Stomach (tissue), 9 donors: ENCODE results near the gene TPD52L1. TPM values are rescaled to one million over a fixed set of nuclear protein-coding genes. Genes with fewer than 3 reads are reported as not detected.
A peak's percentile ranks its signal among the peaks of the same experiment; 100 is the strongest.

Source experiments
- DNase-seq, 2 donors: peaks; one replicate each; pipeline versions ENCODE4 v3.0.0 to v3.0.0-alpha.2; 2013 to 2019
- H3K27ac ChIP-seq, 5 donors: fragments of 200-600 bp in 4 of 5; sonication (generic) in 4 of 5; one replicate each; pipeline ENCODE4 v1.5.1; 2013 to 2019; ENCODE audit warnings: mild to moderate bottlenecking in 1 of 5, moderate library complexity in 1 of 5
- H3K27me3 ChIP-seq, 3 donors: fragments of 200-600 bp; sonication (generic); one replicate each; pipeline ENCODE4 v1.5.1; 2017 to 2019; ENCODE audit warnings: mixed run types in 1 of 3
- H3K36me3 ChIP-seq, 4 donors: fragments of 200-600 bp; sonication (generic); 1 replicate in 3 of 4; 2 replicates in 1 of 4; pipeline ENCODE4 v1.5.1; 2016 to 2019
- H3K4me1 ChIP-seq, 4 donors: fragments of 200-600 bp; sonication (generic); one replicate each; pipeline ENCODE4 v1.5.1; 2016 to 2019
- H3K4me3 ChIP-seq, 4 donors: fragments of 200-600 bp; sonication (generic) in 3 of 4; one replicate each; pipeline ENCODE4 v1.5.1; 2016 to 2019; ENCODE audit warnings: mild to moderate bottlenecking in 1 of 4
- H3K9me3 ChIP-seq, 4 donors: fragments of 200-600 bp; sonication (generic); one replicate each; pipeline ENCODE4 v1.5.1; 2016 to 2019
- CTCF ChIP-seq, 7 experiments: fragments of 450-650 bp in 4 of 7; fragments of 200-600 bp in 3 of 7; sonication (generic) in 3 of 7; IDR thresholded peaks; one replicate each; pipeline ENCODE4 v1.5.1; 2016 to 2019; ENCODE audit warnings: antibody characterized with exemption in 7 of 7, control low read depth in 2 of 7, mild to moderate bottlenecking in 1 of 7
- EP300 ChIP-seq: sonication (generic); formaldehyde crosslinking; IDR thresholded peaks from one replicate; pipeline ENCODE4 v1.6.1; 2017; ENCODE audit warnings: antibody characterized with exemption
- POLR2A ChIP-seq, 4 donors: fragments of 450-650 bp; IDR thresholded peaks; one replicate each; pipeline ENCODE4 v1.6.1; 2016; ENCODE audit warnings: antibody characterized with exemption in 4 of 4, control low read depth in 2 of 4, mild to moderate bottlenecking in 1 of 4, moderate library complexity in 1 of 4
- POLR2AphosphoS5 ChIP-seq, 3 donors: sonication (generic); formaldehyde crosslinking; IDR thresholded peaks; one replicate each; pipeline ENCODE4 v1.6.1; 2016; ENCODE audit warnings: antibody characterized with exemption in 3 of 3
- WGBS, 5 donors: extraction: QIAGEN DNeasy Blood & Tissue Kit in 3 of 5; methylation state at CpG; one replicate each; pipeline versions ENCODE4 v1.1.5 to v1.1.7; 2013 to 2018; 5-methylcytosine and 5-hydroxymethylcytosine counted together
- intact Hi-C: fragments of 100-400 bp; cut with DNase I; formaldehyde crosslinking; loops from one replicate; pipeline ENCODE4 v1.15.1; 2023; ENCODE audit warnings: low total_unique reads
- polyA plus RNA-seq, 3 donors: library from polyadenylated mRNA; stranded (reverse); fragments of 200-250 nt; gene quantifications; one replicate each; pipeline ENCODE4 v1.2.3, GENCODE V29; 2013
- total RNA-seq, 5 donors: library from RNA; depleted of rRNA; stranded (reverse); fragments of >200 nt; gene quantifications; one replicate each; pipeline versions ENCODE4 v1.1.0 to v1.2.3, GENCODE V29; 2014 to 2016
- donor health status: healthy with polysubstance abuse.
- donor health status: Bipolar disorder and iron deficiency.
- donor health status: healthy.

Gene TPD52L1
- total and polyA plus RNA-seq, 8 donors, result 14.8 to 102 (median 78.9) TPM

GRCh38 chr6:125245523-125246264 lies 92.1 kb downstream of the TPD52L1 start:
- Histone ChIP-seq H3K4me3 (no peak overlapping the region), H3K36me3 (no peaks in the 10 kb centered on the region), H3K27ac (peak overlapping the region in 2 of 5 donors; percentile 38 to 64), H3K27me3 (no peaks in the 10 kb centered on the region), H3K4me1 (peaks cover 0 to 11% (median 0%) of the 10 kb centered on the region in 4 donors), H3K9me3 (peaks cover 0 to 17% (median 2%) of the 10 kb centered on the region in 4 donors)
- no peak for TF ChIP-seq EP300
- TF ChIP-seq POLR2A (IDR thresholded peaks at IDR 0.05), result no peak
- no peak for TF ChIP-seq POLR2AphosphoS5 (IDR thresholded peaks at IDR 0.05)
- no peak for TF ChIP-seq CTCF (IDR thresholded peaks at IDR 0.05)
- intact Hi-C loops, result no loop called here
- WGBS, 5 donors, result 69 to 88% (median 75%) methylated on average over 7 of the region's 7 CpGs
- peak in 1 of 2 donors; percentile 46 for DNase-seq

- Histone ChIP-seq H3K36me3 (no peaks in the 10 kb centered on the region), H3K4me3 (no peak overlapping the region), H3K4me1 (peaks cover 0 to 11% (median 0%) of the 10 kb centered on the region in 4 donors), H3K9me3 (peaks cover 0 to 11% (median 2%) of the 10 kb centered on the region in 4 donors), H3K27ac (no peak overlapping the region), H3K27me3 (no peaks in the 10 kb centered on the region)
- TF ChIP-seq POLR2A (IDR thresholded peaks at IDR 0.05) (no peak), CTCF (IDR thresholded peaks at IDR 0.05) (no peak), EP300 (no peak)
- intact Hi-C loops, result no loop called here
- no peak for DNase-seq
Observed at GRCh38 chr6:125246566-125246965, 93.0 kb downstream of the TPD52L1 start.

GRCh38 chr6:125248136-125248535 lies 94.6 kb downstream of the TPD52L1 start:
- 89 to 93% (median 92%) methylated on average over 7 of the region's 7 CpGs for WGBS, 5 donors
- H3K27me3 ChIP-seq, result no peaks in the 10 kb centered on the region
- H3K4me1 ChIP-seq, result peaks cover 0 to 11% (median 0%) of the 10 kb centered on the region in 4 donors
- no peak overlapping the region for H3K4me3 ChIP-seq
- TF ChIP-seq POLR2AphosphoS5 (IDR thresholded peaks at IDR 0.05) (no peak), EP300 (no peak), POLR2A (IDR thresholded peaks at IDR 0.05) (no peak), CTCF (IDR thresholded peaks at IDR 0.05) (no peak)
- no peak for DNase-seq
- intact Hi-C loops, result no loop called here
- H3K27ac ChIP-seq, result no peak overlapping the region
- no peaks in the 10 kb centered on the region for H3K36me3 ChIP-seq
- H3K9me3 ChIP-seq, result peaks cover 0 to 3% (median under 1%) of the 10 kb centered on the region in 4 donors

- TF ChIP-seq EP300 (no peak), POLR2AphosphoS5 (IDR thresholded peaks at IDR 0.05) (no peak), POLR2A (IDR thresholded peaks at IDR 0.05) (no peak), CTCF (IDR thresholded peaks at IDR 0.05) (no peak)
- H3K4me1 ChIP-seq, result peaks cover 0 to 7% (median 0%) of the 10 kb centered on the region in 4 donors
- H3K27me3 ChIP-seq, result no peaks in the 10 kb centered on the region
- H3K4me3 ChIP-seq, result no peak overlapping the region
- intact Hi-C loops, result no loop called here
- H3K9me3 ChIP-seq, result no peaks in the 10 kb centered on the region
- no peaks in the 10 kb centered on the region for H3K36me3 ChIP-seq
- WGBS, 5 donors, result 80 to 87% (median 82%) methylated on average over 1 of the region's 1 CpG
- no peak overlapping the region for H3K27ac ChIP-seq
- DNase-seq, result no peak
Observed at GRCh38 chr6:125250511-125250910, 96.9 kb downstream of the TPD52L1 start.
